Panc1 (cell line): ENCODE measurements around the gene LEPROT.
A peak's percentile ranks its signal among the peaks of the same experiment; 100 is the strongest.

Source experiments
- CTCF ChIP-seq: fragments of 450-650 bp; IDR thresholded peaks from 2 replicates; pipeline ENCODE4 v1.5.1; 2017; ENCODE audit warnings: mild to moderate bottlenecking
- POLR2AphosphoS5 ChIP-seq: IDR thresholded peaks from 2 replicates; pipeline ENCODE4 v1.6.1; 2012; ENCODE audit warnings: mild to moderate bottlenecking, low read depth, low read length, moderate library complexity
- REST ChIP-seq, 2 experiments: IDR thresholded peaks; 2 replicates each; pipeline ENCODE4 v1.6.1; 2011 to 2012; ENCODE audit warnings: low read depth in 2 of 2, control low read depth in 1 of 2, low read length in 1 of 2, mild to moderate bottlenecking in 1 of 2, moderate library complexity in 1 of 2; ENCODE audit not compliant: insufficient read depth in 1 of 2
- SIN3A ChIP-seq: IDR thresholded peaks from 2 replicates; pipeline ENCODE4 v1.6.1; 2012; ENCODE audit warnings: low read depth, mild to moderate bottlenecking, low read length, moderate library complexity, borderline replicate concordance; ENCODE audit not compliant: insufficient read depth
- TCF7L2 ChIP-seq: IDR thresholded peaks from 2 replicates; pipeline ENCODE4 v1.6.1; 2011; ENCODE audit warnings: mild to moderate bottlenecking, low read depth, low read length, inconsistent platforms

GRCh38 chr1:65434255-65434654, 13.8 kb downstream of the LEPROT start:
- TF ChIP-seq SIN3A (no peak), REST (IDR thresholded peaks at IDR 0.05; ENCODE audit: insufficient read depth in 1 of 2, low read depth in 2 of 2, low read length in 1 of 2) (no peak), CTCF (peak; percentile 12; the same call in 1 of the 2 replicates), TCF7L2 (no peak), POLR2AphosphoS5 (no peak)
